ENCODE results near the gene NOSIP. TPM values are rescaled to one million over a fixed set of nuclear protein-coding genes. Genes with fewer than 3 reads are reported as not detected.

Gene NOSIP
- total RNA-seq, 2 experiments from 2014 or later = 71.4 to 73.1 TPM

DNA sequence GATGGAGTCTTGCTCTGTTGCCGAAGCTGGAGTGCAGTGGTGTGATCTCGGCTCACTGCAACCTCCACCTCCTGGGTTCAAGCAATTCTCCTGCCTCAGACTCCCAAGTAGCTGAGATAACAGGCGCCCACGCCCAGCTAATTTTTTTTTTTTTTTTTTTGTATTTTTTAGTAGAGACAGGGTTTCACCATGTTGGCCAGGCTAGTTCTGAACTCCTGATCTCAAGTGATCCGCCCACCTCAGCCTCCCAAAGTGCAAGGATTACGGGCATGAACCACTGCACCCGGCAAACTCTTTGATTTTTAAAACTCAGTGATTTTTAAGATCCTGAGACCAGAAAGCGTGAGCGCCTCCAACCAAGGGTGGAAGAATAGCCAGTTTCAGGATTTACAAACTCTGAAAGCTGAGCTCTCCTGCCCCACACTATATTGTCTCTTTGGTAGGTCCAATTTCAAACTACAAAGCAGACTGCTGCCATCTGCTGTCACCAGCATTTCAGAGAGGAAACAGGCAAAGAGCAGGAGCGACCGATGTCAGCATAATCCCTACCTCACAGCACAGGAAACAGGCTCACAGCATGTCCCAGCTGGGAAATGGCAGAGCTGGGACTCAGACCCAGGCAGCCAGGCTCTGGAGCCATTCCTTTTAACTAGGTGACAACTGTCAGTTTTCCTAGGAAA is 9.2 kb downstream of the NOSIP start:
- Mint-ChIP-seq H3K4me1 (peaks cover 49% of the 10 kb centered on the region), H3K9me3 (ENCODE audit: low read depth) (no peaks in the 10 kb centered on the region), H3K36me3 (ENCODE audit: low read depth) (peaks cover 8% of the 10 kb centered on the region), H3K27me3 (no peaks in the 10 kb centered on the region), H3K4me3 (no peak overlapping the region), H3K27ac (peak overlapping the region; percentile 51)
- CTCF ChIA-PET = interaction anchor here (0.6 to 8.5 kb wide), 21 partner anchors 9 to 1101 kb away, joined by 3 to 135 read pairs (median 5); partner anchors contain the start of genes NOSIP, PRRG2, RPS11 and RRAS
- DNase-seq (peak; percentile 58), ATAC-seq (peak; percentile 26)
- intact Hi-C loops (cut with DNase I, micrococcal nuclease) = loop anchor here (1.0 to 5.0 kb wide), 5 partner anchors 24 to 107 kb away; partner anchors contain the start of genes FLT3LG (in 1 of the 2) and PRMT1 (in 1 of the 2)
- POLR2A ChIA-PET = no interaction called here

DNA sequence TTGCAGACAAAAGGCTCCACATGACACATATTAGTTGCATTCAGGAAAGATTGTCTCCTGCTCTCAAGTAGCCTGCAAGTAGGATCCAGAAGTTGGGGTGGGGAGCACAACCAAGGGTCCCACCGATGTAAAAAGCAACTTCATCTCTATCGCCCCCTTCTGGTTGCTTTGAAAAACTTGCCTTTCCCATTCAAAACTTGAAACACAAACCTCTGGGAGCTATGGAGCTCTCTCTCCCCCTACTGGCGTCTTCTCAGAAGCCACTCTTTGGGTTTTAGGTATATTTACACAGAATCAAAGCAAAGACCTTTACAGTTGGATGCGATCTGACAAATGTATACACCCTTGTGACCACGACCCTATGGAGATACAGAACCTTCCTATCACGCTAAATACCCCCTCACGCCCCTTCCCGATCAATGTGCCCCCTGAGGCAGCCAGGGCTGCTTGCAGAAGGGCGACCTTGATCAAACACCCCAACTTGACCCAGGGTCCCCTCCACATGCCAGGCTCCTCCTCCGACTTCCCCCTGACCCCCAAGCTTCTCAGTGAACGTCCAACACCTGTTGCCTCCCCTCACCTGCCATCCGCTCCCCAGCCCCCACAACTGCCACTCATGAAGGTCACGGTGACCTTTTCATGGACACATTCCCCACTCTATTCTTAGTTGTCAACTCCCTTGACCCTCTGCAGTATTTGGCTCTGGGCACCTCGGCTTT is 10.1 kb downstream of the NOSIP start:
- ChIA-PET CTCF (interaction anchor here (0.7 to 8.5 kb wide), 27 partner anchors 9 to 1778 kb away, joined by 3 to 135 read pairs (median 5); partner anchors contain the start of genes NOSIP, PRRG2, RPS11 and RRAS), POLR2A (interaction anchor here (0.5 to 1.0 kb wide), 2 partner anchors 9 to 96 kb away, joined by 3 read pairs; partner anchors contain the start of gene FLT3LG)
- intact Hi-C loops (cut with DNase I, micrococcal nuclease) = loop anchor here (1.0 to 5.0 kb wide), 5 partner anchors 23 to 108 kb away; partner anchors contain the start of genes FLT3LG (in 1 of the 2) and PRMT1 (in 1 of the 2)
- peaks cover 11% of the 10 kb centered on the region for H3K36me3 Mint-ChIP-seq (ENCODE audit: low read depth)
- no peaks in the 10 kb centered on the region for H3K9me3 Mint-ChIP-seq (ENCODE audit: low read depth)
- peak; percentile 54 for ATAC-seq
- peak; percentile 82 for DNase-seq
- peak overlapping the region; percentile 16 for H3K4me3 Mint-ChIP-seq
- peak overlapping the region; percentile 76 for H3K27ac Mint-ChIP-seq
- no peaks in the 10 kb centered on the region for H3K27me3 Mint-ChIP-seq
- peaks cover 56% of the 10 kb centered on the region for H3K4me1 Mint-ChIP-seq

DNA sequence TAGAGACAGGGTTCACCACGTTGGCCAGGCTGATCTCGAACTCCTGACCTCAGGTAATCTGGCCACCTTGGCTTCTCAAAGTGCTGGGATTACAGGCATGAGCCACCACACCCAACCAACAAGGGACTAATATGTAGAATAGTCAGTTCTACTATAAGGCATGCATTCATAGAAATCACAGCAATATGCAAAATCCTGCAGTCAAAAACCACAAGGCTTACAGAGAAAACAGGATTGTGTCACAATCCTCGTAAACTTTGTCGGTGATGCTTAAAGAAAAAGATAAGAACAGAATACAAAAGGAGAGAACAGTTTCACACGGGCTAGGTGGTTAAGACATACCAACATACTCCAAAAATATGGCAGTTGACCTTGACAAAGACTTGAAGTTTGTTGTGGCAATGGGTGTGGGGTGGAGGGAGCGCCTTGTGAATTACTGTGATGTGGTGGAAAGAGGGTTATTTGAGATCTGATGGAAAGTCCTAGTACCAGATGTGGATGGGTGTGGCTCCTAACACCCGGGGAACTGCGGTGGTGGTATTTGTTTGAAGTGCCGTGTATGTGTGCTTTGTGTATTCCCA is 12.4 kb downstream of the NOSIP start:
- CTCF ChIA-PET = interaction anchor here (0.6 to 12.0 kb wide), 5 partner anchors 18 to 1310 kb away, joined by 3 to 161 read pairs (median 40); no protein-coding TSS in a partner anchor
- intact Hi-C loops (cut with DNase I, micrococcal nuclease) = loop anchor here in 1 of 2 experiments (1.0 to 10.0 kb wide), 2 partner anchors 14 to 693 kb away; partner anchors contain the start of gene PPP1R15A
- peak; percentile 71 for DNase-seq
- Mint-ChIP-seq H3K4me1 (peaks cover 69% of the 10 kb centered on the region), H3K27ac (peak overlapping the region; percentile 87), H3K27me3 (no peaks in the 10 kb centered on the region), H3K36me3 (ENCODE audit: low read depth) (peaks cover 22% of the 10 kb centered on the region), H3K4me3 (peak overlapping the region; percentile 43), H3K9me3 (ENCODE audit: low read depth) (no peaks in the 10 kb centered on the region)
- POLR2A ChIA-PET = interaction anchor here (1.0 kb wide), 1 partner anchor 15 kb away, joined by 3 read pairs; no protein-coding TSS in a partner anchor
- ATAC-seq = peak; percentile 42

DNA sequence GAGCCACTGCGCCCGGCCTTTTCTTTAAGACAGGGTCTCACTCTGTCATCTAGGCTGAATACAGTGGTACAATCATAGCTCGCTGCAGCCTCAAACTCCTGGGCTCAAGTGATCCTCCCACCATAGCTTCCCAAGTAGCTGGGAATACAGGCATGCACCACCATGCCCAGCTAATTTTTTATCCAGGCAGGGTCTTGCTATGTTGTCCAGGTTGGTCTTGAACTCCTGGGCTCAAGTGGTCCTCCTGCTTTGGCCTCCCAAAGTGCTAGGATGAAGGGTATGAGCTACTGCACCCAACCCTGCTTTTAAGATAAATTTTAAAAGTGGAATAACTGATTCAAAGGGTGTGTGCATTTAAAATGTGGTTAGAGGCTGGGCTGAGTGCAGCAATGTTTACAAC is 14.1 kb downstream of the NOSIP start:
- ATAC-seq = no peak
- no peaks in the 10 kb centered on the region for H3K9me3 Mint-ChIP-seq (ENCODE audit: low read depth)
- no peak overlapping the region for H3K4me3 Mint-ChIP-seq
- H3K4me1 Mint-ChIP-seq = peaks cover 80% of the 10 kb centered on the region
- intact Hi-C loops (cut with DNase I, micrococcal nuclease) = loop anchor here in 1 of 2 experiments (10.0 kb wide), 1 partner anchor 692 kb away; the partner anchor contains the start of gene PPP1R15A
- H3K27me3 Mint-ChIP-seq = no peaks in the 10 kb centered on the region
- H3K27ac Mint-ChIP-seq = peak overlapping the region; percentile 42
- ChIA-PET POLR2A (interaction anchor here (0.6 kb wide), 2 partner anchors 97 to 281 kb away, joined by 4 read pairs; no protein-coding TSS in a partner anchor), CTCF (interaction anchor here (0.6 to 12.0 kb wide), 9 partner anchors 12 to 113 kb away, joined by 3 to 161 read pairs (median 3); partner anchors contain the start of gene RPS11)
- peaks cover 23% of the 10 kb centered on the region for H3K36me3 Mint-ChIP-seq (ENCODE audit: low read depth)
- no peak for DNase-seq

DNA sequence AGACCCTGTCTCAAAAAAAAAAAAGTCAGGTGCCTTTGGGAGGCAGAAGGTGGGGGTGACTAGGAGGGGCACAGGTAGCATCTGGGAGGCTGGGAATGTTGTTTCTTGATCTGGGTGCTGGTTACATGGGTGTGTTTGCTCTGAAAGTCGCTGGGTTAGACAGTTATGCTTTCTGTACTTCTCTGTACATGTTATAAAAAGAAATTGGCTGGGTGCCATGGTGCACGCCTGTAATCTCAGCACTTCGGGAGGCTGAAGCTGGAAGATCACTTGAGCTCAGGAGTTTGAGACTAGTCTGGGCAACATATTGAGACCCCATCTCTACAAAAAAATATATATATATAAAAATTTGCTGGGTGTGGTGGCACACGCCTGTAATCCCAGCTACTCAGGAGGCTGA is 15.1 kb downstream of the NOSIP start:
- intact Hi-C loops (cut with DNase I, micrococcal nuclease) = loop anchor here (2.0 to 10.0 kb wide), 2 partner anchors 26 to 690 kb away; partner anchors contain the start of genes PPP1R15A (in 1 of the 2) and PRR12 (in 1 of the 2)
- H3K9me3 Mint-ChIP-seq (ENCODE audit: low read depth) = no peaks in the 10 kb centered on the region
- peak; percentile 18 for DNase-seq
- H3K4me3 Mint-ChIP-seq = peak overlapping the region; percentile 24
- peaks cover 83% of the 10 kb centered on the region for H3K4me1 Mint-ChIP-seq
- peaks cover 29% of the 10 kb centered on the region for H3K36me3 Mint-ChIP-seq (ENCODE audit: low read depth)
- POLR2A ChIA-PET = interaction anchor here (0.6 to 1.5 kb wide), 5 partner anchors 11 to 37 kb away, joined by 3 to 7 read pairs (median 4); partner anchors contain the start of gene RCN3
- CTCF ChIA-PET = interaction anchor here (0.7 to 12.0 kb wide), 5 partner anchors 15 to 92 kb away, joined by 3 to 161 read pairs (median 4); no protein-coding TSS in a partner anchor
- peak overlapping the region; percentile 95 for H3K27ac Mint-ChIP-seq
- no peak for ATAC-seq
- no peaks in the 10 kb centered on the region for H3K27me3 Mint-ChIP-seq

DNA sequence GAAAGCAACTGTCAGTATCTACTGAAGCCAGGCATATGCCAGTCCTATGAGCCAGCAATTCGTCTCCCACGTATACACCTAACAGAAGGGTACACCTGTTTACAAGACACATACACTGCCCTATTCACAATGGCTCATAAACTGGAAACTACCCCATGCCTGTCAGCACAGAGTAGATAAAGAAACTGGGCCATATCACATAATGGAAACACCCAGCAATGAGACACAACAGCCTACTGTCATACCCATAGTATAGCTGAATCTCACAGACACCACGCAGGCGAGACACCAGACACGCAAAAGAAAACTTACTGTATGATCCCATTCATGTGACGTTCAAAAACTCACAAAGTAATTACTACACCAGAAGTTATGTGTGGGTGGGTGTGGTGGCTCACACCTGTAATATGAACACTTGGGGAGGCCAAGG is 15.7 kb downstream of the NOSIP start:
- DNase-seq (peak; percentile 80), ATAC-seq (peak; percentile 83)
- no peaks in the 10 kb centered on the region for H3K27me3 Mint-ChIP-seq
- H3K4me1 Mint-ChIP-seq = peaks cover 83% of the 10 kb centered on the region
- peak overlapping the region; percentile 24 for H3K4me3 Mint-ChIP-seq
- H3K9me3 Mint-ChIP-seq (ENCODE audit: low read depth) = no peaks in the 10 kb centered on the region
- intact Hi-C loops (cut with DNase I, micrococcal nuclease) = loop anchor here (1.0 to 10.0 kb wide), 3 partner anchors 10 to 690 kb away; partner anchors contain the start of genes PPP1R15A (in 1 of the 2) and PRR12 (in 1 of the 2)
- ChIA-PET CTCF (interaction anchor here (0.9 to 12.0 kb wide), 7 partner anchors 14 to 152 kb away, joined by 3 to 161 read pairs (median 4); partner anchors contain the start of gene SCAF1), POLR2A (interaction anchor here (0.6 to 1.5 kb wide), 5 partner anchors 10 to 37 kb away, joined by 3 to 7 read pairs (median 4); partner anchors contain the start of gene RCN3)
- peak overlapping the region; percentile 95 for H3K27ac Mint-ChIP-seq
- peaks cover 34% of the 10 kb centered on the region for H3K36me3 Mint-ChIP-seq (ENCODE audit: low read depth)

DNA sequence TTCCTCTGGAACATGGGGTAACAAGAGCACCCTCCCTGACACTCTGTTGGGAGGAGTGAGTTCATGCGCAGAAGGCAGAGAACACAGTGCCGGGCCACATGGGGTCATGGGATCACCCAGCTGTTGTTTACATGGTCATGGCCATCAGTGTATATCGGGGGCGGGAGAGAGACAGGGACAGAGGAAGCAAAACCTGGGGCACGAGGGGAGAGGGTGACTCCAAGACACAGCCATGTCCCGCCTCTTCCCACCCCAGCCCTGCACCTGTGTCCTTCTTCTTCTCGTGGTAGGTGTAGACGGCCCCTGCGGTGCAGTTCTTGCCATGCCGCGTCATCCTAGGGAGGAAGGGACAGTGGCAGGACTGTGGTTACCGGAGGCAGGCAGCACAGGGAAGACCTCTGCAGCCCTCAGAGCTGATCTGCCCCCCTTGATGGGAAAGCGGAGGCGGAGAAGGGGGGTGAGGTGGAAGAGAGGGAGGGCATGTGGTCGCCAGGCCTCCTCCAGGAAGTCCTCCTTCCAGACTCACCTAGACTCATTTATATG is 19.9 kb downstream of the NOSIP start:
- ATAC-seq = peak; percentile 3
- Mint-ChIP-seq H3K4me3 (peak overlapping the region; percentile 74), H3K27me3 (no peaks in the 10 kb centered on the region), H3K27ac (peak overlapping the region; percentile 94), H3K4me1 (peaks cover 84% of the 10 kb centered on the region), H3K9me3 (ENCODE audit: low read depth) (no peaks in the 10 kb centered on the region), H3K36me3 (ENCODE audit: low read depth) (peaks cover 59% of the 10 kb centered on the region)
- peak; percentile 57 for DNase-seq
- ChIA-PET POLR2A (interaction anchor here (0.5 to 0.6 kb wide), 3 partner anchors 14 to 52 kb away, joined by 3 to 4 read pairs (median 3); no protein-coding TSS in a partner anchor), CTCF (interaction anchor here (0.5 to 12.0 kb wide), 5 partner anchors 10 to 112 kb away, joined by 3 to 161 read pairs (median 3); no protein-coding TSS in a partner anchor)
- intact Hi-C loops (cut with DNase I, micrococcal nuclease) = loop anchor here in 1 of 2 experiments (10.0 kb wide), 1 partner anchor 686 kb away; the partner anchor contains the start of gene PPP1R15A

DNA sequence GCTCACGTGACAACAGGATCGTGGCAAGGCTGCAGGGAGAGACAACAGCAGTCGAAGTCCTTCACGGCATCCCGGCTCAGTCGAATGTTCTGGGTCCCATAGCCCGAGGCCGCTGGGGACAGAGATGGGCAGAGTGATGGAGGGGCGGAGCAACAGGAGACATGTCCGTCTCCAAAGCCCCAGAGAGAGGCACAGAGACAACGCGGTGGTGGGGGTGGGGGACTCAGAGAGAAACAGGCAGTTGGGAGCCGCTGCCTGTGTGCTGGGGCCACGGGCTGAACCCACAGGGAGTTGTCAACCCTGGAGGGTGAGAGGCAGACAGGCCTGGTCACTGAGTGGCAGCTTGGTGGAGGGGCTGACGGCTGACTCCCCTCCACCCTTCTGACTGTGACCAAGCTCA is 20.4 kb downstream of the NOSIP start:
- intact Hi-C loops (cut with DNase I, micrococcal nuclease) = loop anchor here in 1 of 2 experiments (10.0 kb wide), 1 partner anchor 685 kb away; the partner anchor contains the start of gene PPP1R15A
- H3K36me3 Mint-ChIP-seq (ENCODE audit: low read depth) = peaks cover 60% of the 10 kb centered on the region
- CTCF ChIA-PET = interaction anchor here (1.3 to 12.0 kb wide), 3 partner anchors 10 to 113 kb away, joined by 3 to 161 read pairs (median 30); no protein-coding TSS in a partner anchor
- no peaks in the 10 kb centered on the region for H3K27me3 Mint-ChIP-seq
- H3K4me1 Mint-ChIP-seq = peaks cover 84% of the 10 kb centered on the region
- no peak for ATAC-seq
- DNase-seq = peak; percentile 55
- POLR2A ChIA-PET = interaction anchor here (0.5 to 0.6 kb wide), 3 partner anchors 13 to 52 kb away, joined by 3 to 4 read pairs (median 3); no protein-coding TSS in a partner anchor
- H3K4me3 Mint-ChIP-seq = peak overlapping the region; percentile 74
- H3K9me3 Mint-ChIP-seq (ENCODE audit: low read depth) = no peaks in the 10 kb centered on the region
- peak overlapping the region; percentile 94 for H3K27ac Mint-ChIP-seq

DNA sequence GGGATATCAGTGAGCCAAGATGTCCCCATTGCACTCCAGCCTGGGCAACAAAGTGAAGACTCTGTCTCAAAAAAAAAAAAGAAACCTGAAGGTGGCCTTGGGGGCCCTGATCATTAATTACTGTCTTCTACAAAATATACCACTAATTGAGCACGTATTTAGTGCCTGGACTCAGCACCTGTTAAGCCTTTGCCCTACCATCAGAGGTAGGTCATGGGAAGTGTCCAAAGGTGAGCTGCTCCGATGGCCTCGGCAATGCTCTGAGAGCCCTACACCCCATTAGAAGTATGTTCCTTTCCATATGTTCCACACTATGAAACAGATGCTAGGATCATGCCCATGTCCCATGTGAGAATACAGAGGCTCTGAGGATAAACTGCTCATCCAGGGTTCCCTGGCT is 20.9 kb downstream of the NOSIP start:
- Mint-ChIP-seq H3K4me3 (peak overlapping the region; percentile 74), H3K36me3 (ENCODE audit: low read depth) (peaks cover 60% of the 10 kb centered on the region), H3K4me1 (peaks cover 84% of the 10 kb centered on the region), H3K9me3 (ENCODE audit: low read depth) (no peaks in the 10 kb centered on the region), H3K27me3 (no peaks in the 10 kb centered on the region), H3K27ac (peak overlapping the region; percentile 94)
- POLR2A ChIA-PET = interaction anchor here (0.6 to 0.7 kb wide), 2 partner anchors 61 to 442 kb away, joined by 3 to 4 read pairs; no protein-coding TSS in a partner anchor
- CTCF ChIA-PET = interaction anchor here (0.6 to 12.0 kb wide), 7 partner anchors 9 to 1120 kb away, joined by 3 to 161 read pairs (median 10); partner anchors contain the start of genes BCL2L12 and IRF3
- intact Hi-C loops (cut with DNase I, micrococcal nuclease) = no loop called here
- DNase-seq (no peak), ATAC-seq (no peak)
